OCI-LY7 (cell line): ENCODE measurements around the gene DHCR24. TPM values are rescaled to one million over a fixed set of nuclear protein-coding genes. Genes with fewer than 3 reads are reported as not detected.

Source experiments
- BruUV-seq: library from RNA; stranded (reverse); fragments of 400-500 nt; replicated peaks from 2 replicates; lab custom pipeline; 2021; lab: Mats Ljungman, UMichigan
- CTCF ChIA-PET: fragments of 300-600 bp; sonication (Branson Sonifier 250); formaldehyde crosslinking; loops from one replicate; lab custom pipeline; 2022; ENCODE audit warnings: antibody characterized with exemption; ENCODE audit not compliant: unreplicated experiment; lab: Charles Lee
- POLR2A ChIA-PET: fragments of 300-600 bp; sonication (Branson Sonifier 250); formaldehyde crosslinking; loops from one replicate; lab custom pipeline; 2022; ENCODE audit warnings: antibody characterized with exemption; lab: Charles Lee
- DNase-seq: peaks from one replicate; pipeline ENCODE4 v3.0.0-alpha.2; 2015; ENCODE audit warnings: low spot score
- H2AFZ ChIP-seq: fragments of 200-600 bp; sonication (generic), shearing (Covaris generic); 2 replicates; pipeline ENCODE4 v1.6.1; 2014; ENCODE audit warnings: mild to moderate bottlenecking, antibody characterized with exemption, low read length, moderate library complexity
- H3K27ac ChIP-seq: fragments of 200-600 bp; sonication (generic); 2 replicates; pipeline ENCODE4 v1.5.1; 2014; ENCODE audit warnings: mixed run types, low read depth, mild to moderate bottlenecking, moderate library complexity, low read length, inconsistent platforms; ENCODE audit not compliant: poor library complexity, severe bottlenecking
- H3K36me3 ChIP-seq: fragments of 200-600 bp; sonication (generic); 2 replicates; pipeline ENCODE4 v1.6.1; 2014; ENCODE audit warnings: mild to moderate bottlenecking, antibody characterized with exemption, low read length, moderate library complexity, mixed read lengths; ENCODE audit not compliant: insufficient read depth
- H3K4me1 ChIP-seq: fragments of 200-600 bp; sonication (generic); 2 replicates; pipeline ENCODE4 v1.5.1; 2014; ENCODE audit warnings: mild to moderate bottlenecking, low read length; ENCODE audit not compliant: insufficient read depth, poor library complexity, severe bottlenecking
- H3K4me2 ChIP-seq: fragments of 200-600 bp; sonication (generic); 2 replicates; pipeline ENCODE4 v1.6.1; 2014; ENCODE audit warnings: mild to moderate bottlenecking, low read length
- H3K4me3 ChIP-seq: fragments of 200-600 bp; sonication (generic); 2 replicates; pipeline ENCODE4 v1.5.1; 2014; ENCODE audit warnings: mild to moderate bottlenecking, low read depth, low read length; ENCODE audit not compliant: poor library complexity, severe bottlenecking
- H3K79me2 ChIP-seq: fragments of 200-600 bp; sonication (generic); 2 replicates; pipeline ENCODE4 v1.6.1; 2016; ENCODE audit warnings: low read depth, mild to moderate bottlenecking, low read length, moderate library complexity, mixed read lengths; ENCODE audit not compliant: insufficient read depth
- H3K9me2 ChIP-seq: fragments of 200-600 bp; sonication (generic); 2 replicates; pipeline ENCODE4 v1.6.1; 2016; ENCODE audit warnings: mild to moderate bottlenecking, low read length, mixed read lengths; ENCODE audit not compliant: insufficient read depth
- H3K9me3 ChIP-seq: fragments of 200-600 bp; sonication (generic); 2 replicates; pipeline ENCODE4 v1.6.1; 2014; ENCODE audit warnings: mild to moderate bottlenecking, mixed run types, low read length, mixed read lengths
- H4K20me1 ChIP-seq: fragments of 200-600 bp; sonication (generic); 2 replicates; pipeline ENCODE4 v1.6.1; 2014; ENCODE audit warnings: mild to moderate bottlenecking, antibody characterized with exemption, low read length, moderate library complexity, mixed read lengths; ENCODE audit not compliant: insufficient read depth
- CTCF ChIP-seq: fragments of 200-600 bp; sonication (generic); conservative IDR thresholded peaks from 2 replicates; pipeline ENCODE4 v1.5.1; 2014; ENCODE audit warnings: mild to moderate bottlenecking, antibody characterized with exemption, low read length, moderate library complexity, mixed read lengths
- EZH2phosphoT487 ChIP-seq: fragments of 200-600 bp; sonication (generic); IDR thresholded peaks from 2 replicates; pipeline ENCODE4 v1.6.1; 2018; ENCODE audit warnings: low read depth, borderline replicate concordance, mild to moderate bottlenecking, mixed run types, antibody characterized with exemption, low read length, moderate library complexity, mixed read lengths
- intact Hi-C: fragments of 100-400 bp; cut with micrococcal nuclease; formaldehyde crosslinking; loops from one replicate; pipeline ENCODE4 v1.10.0; 2022; ENCODE audit not compliant: unreplicated experiment
- total RNA-seq, 2 experiments: library from RNA; depleted of rRNA in 1 of 2; stranded (reverse); fragments of >200 nt in 1 of 2; shearing (Covaris generic) in 1 of 2; gene quantifications; 2 replicates each; pipeline ENCODE4 v1.2.3, GENCODE V29; 2014 to 2022

DHCR24 gene
- total RNA-seq, 2 experiments from 2014 or later: 45.7 to 93.6 TPM

GRCh38 chr1:54851406-54851805 lies 35.6 kb downstream of the DHCR24 start:
- intact Hi-C loops: no loop called here

GRCh38 chr1:54850737-54851136 lies 36.3 kb downstream of the DHCR24 start:
- no TSS peak for BruUV-seq

More at GRCh38 chr1:54851406-54851805, 35.6 kb downstream of the DHCR24 start:
- Histone ChIP-seq H3K9me3 (no peaks in the 10 kb centered on the region), H3K4me1 (no peaks in the 10 kb centered on the region), H2AFZ (no peak overlapping the region), H3K27ac (no peak overlapping the region), H3K9me2 (no peaks in the 10 kb centered on the region), H3K4me2 (no peak overlapping the region), H4K20me1 (no peaks in the 10 kb centered on the region), H3K36me3 (peaks cover 89% of the 10 kb centered on the region), H3K79me2 (no peaks in the 10 kb centered on the region), H3K4me3 (no peak overlapping the region)
- ChIA-PET CTCF (no interaction called here), POLR2A (interaction anchor here (0.6 to 1.5 kb wide), 2 partner anchors 9 to 36 kb away, joined by 3 read pairs; no protein-coding TSS in a partner anchor)
- no TSS peak for BruUV-seq
- no peak for TF ChIP-seq EZH2phosphoT487
- TF ChIP-seq CTCF: no peak
- DNase-seq: no peak

More at GRCh38 chr1:54850737-54851136, 36.3 kb downstream of the DHCR24 start:
- H4K20me1 ChIP-seq: no peaks in the 10 kb centered on the region
- H3K4me1 ChIP-seq: no peaks in the 10 kb centered on the region
- H3K36me3 ChIP-seq: peaks cover 83% of the 10 kb centered on the region
- no peaks in the 10 kb centered on the region for H3K9me2 ChIP-seq
- H3K9me3 ChIP-seq: no peaks in the 10 kb centered on the region
- H3K4me3 ChIP-seq: no peak overlapping the region
- H3K4me2 ChIP-seq: no peak overlapping the region
- H3K27ac ChIP-seq: no peak overlapping the region
- no peaks in the 10 kb centered on the region for H3K79me2 ChIP-seq
- intact Hi-C loops: no loop called here
- ChIA-PET POLR2A (interaction anchor here (0.6 kb wide), 1 partner anchor 71 kb away, joined by 4 read pairs; no protein-coding TSS in a partner anchor), CTCF (interaction anchor here (0.5 kb wide), 1 partner anchor 157 kb away, joined by 3 read pairs; no protein-coding TSS in a partner anchor)
- no peak overlapping the region for H2AFZ ChIP-seq
- TF ChIP-seq CTCF (no peak), EZH2phosphoT487 (no peak)
- no peak for DNase-seq
